22Rv1 (cell line): ENCODE results near the gene CAMK2G.

Experiments used
- ZFX ChIP-seq: fragments of 450-650 bp; IDR thresholded peaks from 2 replicates; pipeline ENCODE4 v1.6.1; 2017; ENCODE audit warnings: antibody characterized with exemption, borderline replicate concordance
- TF ChIP-seq, protein P1 (sequence below): fragments of 450-650 bp; IDR thresholded peaks from 2 replicates; pipeline ENCODE4 v1.5.1; 2017; ENCODE audit warnings: mild to moderate bottlenecking

DNA sequence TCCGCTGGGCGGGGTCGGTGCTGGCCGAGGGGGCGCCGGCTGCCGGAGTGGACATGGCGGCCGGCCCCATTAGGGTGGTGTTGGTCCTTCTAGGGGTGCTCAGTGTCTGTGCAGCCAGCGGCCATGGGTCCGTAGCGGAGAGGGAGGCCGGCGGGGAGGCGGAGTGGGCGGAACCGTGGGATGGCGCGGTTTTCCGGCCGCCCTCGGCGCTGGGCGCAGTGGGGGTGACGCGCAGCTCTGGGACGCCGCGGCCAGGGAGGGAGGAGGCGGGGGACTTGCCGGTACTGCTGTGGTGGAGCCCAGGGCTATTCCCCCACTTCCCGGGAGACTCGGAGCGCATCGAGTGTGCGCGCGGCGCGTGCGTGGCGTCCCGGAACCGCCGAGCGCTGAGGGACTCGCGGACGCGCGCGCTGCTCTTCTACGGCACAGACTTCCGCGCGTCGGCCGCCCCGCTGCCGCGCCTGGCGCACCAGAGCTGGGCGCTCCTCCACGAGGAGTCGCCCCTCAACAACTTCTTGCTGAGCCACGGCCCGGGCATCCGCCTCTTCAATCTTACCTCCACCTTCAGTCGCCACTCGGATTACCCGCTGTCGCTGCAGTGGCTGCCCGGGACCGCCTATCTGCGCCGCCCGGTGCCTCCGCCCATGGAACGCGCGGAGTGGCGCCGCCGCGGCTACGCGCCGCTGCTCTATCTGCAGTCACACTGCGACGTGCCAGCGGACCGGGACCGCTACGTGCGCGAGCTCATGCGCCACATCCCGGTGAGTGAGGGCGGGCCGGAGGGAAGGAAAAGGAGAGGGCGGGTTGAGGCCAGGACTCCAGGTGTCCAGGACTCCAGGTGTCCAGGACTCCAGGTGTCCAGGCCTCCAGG is 101.8 kb downstream of the CAMK2G start:
- TF ChIP-seq, protein P1, sequence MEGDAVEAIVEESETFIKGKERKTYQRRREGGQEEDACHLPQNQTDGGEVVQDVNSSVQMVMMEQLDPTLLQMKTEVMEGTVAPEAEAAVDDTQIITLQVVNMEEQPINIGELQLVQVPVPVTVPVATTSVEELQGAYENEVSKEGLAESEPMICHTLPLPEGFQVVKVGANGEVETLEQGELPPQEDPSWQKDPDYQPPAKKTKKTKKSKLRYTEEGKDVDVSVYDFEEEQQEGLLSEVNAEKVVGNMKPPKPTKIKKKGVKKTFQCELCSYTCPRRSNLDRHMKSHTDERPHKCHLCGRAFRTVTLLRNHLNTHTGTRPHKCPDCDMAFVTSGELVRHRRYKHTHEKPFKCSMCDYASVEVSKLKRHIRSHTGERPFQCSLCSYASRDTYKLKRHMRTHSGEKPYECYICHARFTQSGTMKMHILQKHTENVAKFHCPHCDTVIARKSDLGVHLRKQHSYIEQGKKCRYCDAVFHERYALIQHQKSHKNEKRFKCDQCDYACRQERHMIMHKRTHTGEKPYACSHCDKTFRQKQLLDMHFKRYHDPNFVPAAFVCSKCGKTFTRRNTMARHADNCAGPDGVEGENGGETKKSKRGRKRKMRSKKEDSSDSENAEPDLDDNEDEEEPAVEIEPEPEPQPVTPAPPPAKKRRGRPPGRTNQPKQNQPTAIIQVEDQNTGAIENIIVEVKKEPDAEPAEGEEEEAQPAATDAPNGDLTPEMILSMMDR, result peak; percentile 19; the same call in 1 of the 2 replicates
- TF ChIP-seq ZFX, result no peak
